ENCODE data around the gene SCYL1.

The SCYL1 gene

DNA sequence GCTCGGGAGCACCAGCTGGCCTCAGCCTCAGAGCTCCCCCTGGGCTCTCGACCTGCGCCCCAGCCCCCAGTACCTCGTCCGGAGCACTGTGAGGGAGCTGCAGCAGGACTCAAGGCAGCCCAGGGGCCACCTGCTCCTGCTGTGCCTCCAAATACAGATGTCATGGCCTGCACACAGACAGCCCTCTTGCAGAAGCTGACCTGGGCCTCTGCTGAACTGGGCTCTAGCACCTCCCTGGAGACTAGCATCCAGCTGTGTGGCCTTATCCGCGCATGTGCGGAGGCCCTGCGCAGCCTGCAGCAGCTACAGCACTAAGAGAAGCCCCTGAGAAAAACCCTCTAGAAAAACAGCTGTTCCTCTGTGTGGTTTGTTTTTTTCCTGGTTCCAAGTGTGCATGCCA, 46.5 kb downstream of the SCYL1 start:
- no peak for DNase-seq (ENCODE audit: low spot score)

DNA sequence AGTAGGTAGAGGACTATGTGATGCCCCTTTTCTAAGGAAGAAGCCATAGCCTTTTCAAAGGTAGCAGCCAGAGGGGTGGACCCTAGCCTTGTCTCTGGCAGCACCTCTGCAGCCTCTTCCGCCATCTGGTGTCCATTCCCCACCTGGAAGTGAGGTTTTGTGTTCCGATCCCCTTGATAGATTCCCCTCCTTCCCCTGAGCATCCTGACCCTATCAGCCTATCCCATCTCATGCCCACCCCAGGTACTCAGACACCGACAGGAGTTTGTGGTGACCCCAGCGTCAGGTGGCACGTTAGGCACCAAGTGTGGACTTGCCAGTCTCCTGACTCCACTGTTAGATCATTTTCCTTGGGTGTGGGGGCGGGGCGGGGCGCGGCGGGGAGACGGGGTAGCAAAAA, 47.1 kb downstream of the SCYL1 start:
- peak; percentile 77 for DNase-seq (ENCODE audit: low spot score)

DNA sequence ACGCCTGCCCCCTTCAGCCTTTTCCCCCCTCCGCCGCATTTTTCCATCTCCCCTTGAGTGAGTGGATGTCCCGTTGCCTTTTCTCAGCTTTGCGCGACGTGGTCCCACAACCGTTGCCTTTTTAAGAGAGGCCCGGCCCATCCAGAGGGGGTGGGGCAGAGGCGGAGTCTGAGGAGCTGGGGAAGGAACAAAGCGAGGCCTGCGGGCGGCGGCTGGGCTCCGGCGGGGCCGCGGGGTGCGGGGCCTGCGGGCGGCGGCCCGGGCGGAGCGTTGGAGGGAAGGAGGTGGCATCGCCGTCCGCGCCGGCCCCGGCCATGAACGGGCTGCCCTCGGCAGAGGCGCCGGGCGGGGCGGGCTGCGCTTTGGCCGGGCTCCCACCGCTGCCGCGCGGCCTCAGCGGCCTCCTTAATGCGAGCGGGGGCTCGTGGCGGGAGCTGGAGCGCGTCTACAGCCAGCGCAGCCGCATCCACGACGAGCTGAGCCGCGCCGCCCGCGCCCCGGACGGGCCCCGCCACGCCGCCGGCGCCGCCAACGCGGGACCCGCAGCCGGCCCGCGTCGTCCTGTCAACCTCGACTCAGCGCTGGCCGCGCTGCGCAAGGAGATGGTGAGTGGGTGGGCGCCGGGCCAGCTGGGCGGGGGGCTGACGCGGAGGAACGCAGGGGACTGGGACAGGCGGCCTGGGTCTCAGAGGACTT, 47.6 kb downstream of the SCYL1 start, which contains the start of gene FAM89B:
Gene FAM89B (plus strand): TSS at position 183 of the 696 bp plus-strand sequence. CDS start 132 bp downstream, at position 315.
- DNase-seq (ENCODE audit: low spot score): peak; percentile 92

DNA sequence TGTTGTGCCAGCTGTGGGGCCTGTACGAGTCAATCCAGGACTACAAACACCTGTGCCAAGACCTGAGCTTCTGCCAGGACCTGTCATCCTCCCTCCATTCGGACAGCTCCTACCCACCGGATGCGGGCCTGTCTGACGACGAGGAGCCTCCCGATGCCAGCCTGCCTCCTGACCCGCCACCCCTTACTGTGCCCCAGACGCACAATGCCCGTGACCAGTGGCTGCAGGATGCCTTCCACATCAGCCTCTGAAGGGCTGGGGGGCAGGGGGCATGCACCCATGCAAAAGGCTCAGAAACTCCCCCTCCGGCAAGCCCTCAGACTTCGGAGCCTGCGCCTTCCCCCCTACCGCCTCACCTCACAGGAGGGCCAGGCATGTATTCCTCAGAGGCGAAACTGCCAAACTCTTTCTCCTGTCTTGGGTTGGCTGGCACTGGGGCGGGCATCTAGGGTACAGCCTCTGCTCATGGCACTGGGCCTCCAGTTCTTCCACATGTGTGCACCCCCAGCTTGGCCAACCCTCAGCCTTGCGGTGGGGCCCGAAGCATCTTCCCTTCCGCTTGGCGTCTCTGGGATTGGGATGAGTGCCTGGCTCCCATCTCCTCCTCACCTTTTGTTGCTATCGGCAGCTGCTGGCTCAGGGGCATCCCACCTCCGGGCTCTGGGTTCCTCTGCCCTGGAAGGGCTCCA, 48.7 kb downstream of the SCYL1 start:
- DNase-seq (ENCODE audit: low spot score): no peak

DNA sequence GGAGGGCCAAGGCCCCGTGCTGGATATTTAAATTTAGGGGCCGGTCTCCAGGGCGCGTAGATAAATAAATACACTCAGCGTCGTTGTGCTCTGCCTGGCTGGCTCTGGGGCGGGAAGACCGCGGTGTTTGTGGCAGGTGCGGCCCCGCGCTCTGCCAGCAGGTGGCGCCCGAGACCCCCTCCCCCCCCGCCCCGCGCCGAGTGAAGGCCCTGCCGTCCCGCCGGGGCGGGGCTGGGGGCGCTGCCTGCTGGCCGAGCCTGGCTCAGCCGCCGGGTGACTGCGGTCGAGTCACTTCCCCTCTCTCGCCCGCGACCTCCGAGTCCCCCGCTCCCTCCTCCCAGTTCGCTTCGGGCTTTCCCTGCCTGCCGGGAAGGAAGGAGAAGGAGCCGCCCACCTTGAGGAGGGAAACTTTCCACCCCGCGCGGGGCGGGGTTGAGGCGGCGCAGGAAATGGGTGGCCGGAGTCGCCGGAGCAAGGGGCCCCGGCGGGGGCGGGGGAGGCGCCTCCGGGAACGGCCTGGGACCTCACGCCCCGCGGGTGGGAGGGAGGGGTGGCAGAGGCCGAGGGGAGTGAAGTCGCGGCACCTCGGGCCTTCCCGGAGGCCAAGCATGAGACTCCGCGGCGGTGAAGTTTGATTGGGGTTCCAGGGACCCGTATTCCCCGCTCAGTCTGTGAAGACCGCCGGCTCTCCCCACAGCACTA, 49.4 kb downstream of the SCYL1 start:
- DNase-seq (ENCODE audit: low spot score): peak; percentile 77

DNA sequence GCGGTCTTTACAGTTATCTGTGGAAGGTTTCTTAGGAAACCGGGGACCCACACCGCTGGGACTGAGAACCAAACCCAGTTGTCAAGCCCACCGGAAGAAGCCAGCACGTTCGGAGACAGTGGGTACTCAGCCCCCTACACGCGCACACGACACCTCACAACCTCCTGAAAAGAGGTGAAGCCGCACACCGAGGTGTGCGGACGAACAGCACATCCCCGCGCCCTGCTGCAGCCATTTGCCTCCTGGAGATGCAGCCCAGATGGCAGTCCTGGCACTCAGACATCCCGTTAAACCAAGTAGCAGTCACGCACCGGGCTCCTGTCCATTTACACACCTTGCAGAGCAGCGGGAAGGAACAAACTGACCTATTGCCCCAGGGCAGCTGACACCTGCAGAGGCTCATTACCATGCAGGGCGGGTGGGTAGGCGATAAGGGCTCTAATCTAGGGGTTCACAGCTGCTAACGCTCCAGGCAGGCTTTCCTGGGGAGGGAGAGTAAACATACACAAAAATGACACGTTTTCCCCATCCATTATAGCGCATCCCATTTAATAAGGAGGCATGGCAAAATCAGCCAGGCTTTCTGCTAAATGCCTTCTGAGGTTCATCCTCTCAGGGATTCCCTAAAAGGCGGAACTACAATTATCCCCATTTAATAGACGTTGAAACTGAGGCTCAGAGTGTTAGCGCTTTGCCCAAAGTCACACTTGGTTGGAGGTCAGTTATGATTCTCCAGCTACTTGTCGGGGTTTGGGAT, 50.1 kb downstream of the SCYL1 start:
- peak; percentile 87 for DNase-seq (ENCODE audit: low spot score)

DNA sequence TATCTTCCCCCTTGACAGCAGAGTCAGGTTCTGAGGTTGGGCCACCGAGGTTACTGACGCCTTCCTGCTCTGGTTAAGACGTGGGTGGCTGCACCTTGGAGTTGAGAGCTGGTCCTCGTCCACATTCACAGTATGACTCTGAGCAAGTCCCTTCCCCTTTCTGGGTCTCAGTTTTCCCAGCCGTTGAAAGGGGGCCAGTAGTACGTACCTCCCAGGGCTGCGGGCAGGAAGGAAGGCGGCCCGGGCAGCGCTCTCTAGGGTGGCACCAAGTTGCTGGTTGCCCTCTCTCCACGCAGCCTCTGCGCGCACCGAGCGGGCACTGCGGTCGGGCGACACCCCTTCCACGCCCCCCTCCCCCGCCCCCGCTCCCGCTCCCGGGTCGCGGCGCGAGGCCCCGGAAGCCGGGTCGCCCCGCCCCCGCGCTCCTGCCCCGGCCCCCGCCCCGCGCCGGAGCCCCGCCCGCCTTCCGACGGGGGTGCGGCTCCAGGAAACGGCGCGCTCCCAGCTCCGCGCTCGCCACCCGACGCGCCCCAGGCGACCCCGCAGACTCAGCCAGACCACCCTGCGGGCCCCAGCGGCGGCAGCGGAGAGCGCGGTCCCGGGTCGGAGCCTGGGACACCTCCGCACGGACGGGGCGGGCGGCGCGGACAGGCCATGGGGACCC, 50.8 kb downstream of the SCYL1 start, which contains the start of gene EHBP1L1:
Gene EHBP1L1 (plus strand): TSS at position 486 of the 664 bp plus-strand sequence. CDS start 250 bp downstream, outside the sequence.
- DNase-seq (ENCODE audit: low spot score): no peak

DNA sequence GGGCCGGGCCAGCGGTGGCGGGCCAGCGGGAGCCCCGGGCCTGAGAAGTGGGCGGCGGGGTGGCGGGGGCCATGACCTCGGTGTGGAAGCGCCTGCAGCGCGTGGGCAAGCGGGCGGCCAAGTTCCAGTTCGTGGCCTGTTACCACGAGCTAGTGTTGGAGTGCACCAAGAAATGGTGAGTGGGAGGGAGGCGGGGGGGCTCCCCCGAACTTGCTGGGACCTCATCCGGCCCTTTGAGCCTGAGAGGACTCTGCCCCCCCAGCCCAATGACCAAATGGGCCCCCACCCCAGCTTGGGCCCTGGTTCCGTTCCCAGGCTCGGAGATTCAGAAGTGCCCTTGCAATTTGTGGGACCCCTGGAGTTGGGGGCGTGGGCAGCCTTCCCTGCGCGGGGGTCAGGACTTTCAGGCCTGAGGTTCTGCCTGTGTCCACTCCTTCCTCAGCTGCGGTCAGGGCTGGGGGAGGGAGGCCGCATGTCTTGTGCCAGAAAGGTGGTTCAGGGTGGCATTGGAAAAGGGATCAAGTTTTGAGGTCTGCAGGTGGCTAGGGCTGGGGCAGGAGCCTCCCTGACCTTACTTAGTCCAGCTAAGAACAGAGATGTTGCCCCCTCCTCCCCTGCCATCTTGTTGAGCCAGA, 51.5 kb downstream of the SCYL1 start:
- no peak for DNase-seq (ENCODE audit: low spot score)

DNA sequence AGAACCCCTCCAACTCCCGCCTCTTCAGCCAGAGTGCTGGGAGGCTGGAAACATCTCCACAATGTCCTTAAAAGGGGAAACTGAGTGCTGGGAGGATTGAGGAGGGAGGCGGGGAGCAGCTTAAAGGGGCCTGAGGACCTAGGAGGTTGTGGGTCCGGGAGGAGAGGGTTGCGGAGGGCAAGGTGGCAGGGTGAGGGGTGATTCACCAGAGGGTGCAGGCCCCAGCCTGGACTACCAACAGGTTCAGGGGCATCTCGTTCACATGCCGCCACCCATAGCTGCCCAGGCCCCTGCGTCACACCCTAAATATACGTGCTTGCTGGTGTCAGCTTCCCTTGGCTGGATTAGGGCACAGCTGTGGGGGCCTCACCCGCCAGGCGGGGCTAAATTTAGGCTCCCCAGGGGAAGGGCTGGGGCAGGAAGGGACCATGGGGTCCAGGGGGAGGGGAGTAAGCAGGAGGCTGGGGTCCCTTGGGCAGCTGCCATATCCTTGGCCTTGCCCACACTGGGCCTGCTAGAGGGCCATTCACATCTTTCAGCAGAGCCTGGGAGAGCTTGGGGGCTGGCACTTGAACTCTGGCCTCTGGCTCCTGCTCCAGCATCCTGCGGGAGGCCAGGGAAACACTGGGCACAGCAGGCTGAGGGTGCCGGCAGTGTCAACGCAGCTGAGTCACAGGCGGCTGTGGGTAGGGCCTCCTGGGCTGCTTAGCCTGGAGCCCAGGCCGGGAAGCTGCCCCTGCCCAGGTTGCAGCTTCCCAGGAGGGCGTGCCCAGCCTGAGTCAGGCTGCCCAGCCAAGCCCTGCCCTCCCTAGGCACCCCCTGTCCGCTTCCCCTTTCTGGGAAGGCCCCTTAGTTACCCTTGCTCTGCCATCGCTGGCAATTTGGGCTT, 52.2 kb downstream of the SCYL1 start:
- no peak for DNase-seq (ENCODE audit: low spot score)

DNA sequence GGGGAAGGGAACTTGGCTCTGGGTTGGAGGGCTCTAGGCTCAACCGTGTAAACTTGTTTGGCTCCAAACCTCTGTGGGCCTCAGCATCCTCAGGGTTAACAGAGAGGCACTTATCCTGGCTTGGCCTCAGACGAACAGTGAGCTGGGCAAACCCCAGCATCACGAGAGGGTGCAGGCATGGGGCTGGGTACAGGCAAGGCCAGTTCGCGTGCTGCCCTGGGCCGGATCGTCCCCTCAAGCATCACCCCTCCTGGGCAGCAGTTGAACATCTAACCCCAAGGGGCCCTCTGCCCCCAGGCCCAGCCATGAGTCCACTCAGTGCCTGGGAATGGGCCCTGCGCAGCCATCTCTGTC, 52.9 kb downstream of the SCYL1 start:
- DNase-seq (ENCODE audit: low spot score): no peak

DNA sequence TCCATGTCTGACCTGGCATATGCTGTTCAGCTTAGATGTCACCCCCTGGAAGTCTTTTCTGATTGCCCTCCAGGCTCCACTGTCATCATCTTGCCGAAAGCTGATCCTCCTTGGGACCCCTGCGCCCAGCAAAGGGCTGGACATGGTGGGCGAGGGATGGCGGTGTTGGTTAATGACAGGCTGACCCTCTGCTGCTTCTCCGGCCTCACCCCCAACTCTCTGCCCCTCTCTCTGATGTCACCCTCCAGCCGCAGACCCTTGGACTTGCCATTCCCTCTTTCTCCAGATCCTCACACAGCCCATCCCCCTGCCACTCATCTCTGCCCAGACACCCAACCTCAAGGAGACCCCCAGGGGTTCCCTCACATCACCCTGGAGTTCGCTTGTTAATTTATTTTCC, 53.3 kb downstream of the SCYL1 start:
- no peak for DNase-seq (ENCODE audit: low spot score)

DNA sequence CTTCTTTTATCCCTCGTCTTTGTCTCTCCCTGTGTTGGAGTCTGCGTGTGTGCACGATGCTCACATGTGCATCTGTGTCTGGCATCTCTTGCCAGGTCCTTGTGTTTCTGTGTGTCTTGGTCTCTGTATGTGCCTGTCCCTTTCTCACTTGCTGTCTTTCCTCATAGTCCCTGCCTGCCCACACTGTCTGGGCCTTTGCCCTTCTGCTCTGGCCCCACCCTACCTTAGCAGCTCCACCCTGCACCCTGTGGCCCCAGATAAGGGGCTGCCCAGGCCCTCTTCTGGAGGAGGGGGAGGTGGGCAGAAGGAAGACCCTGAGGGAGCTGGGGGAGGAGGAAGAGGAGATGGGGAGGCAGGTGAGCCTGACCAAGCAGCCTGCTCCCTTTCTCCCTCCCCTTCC, 53.8 kb downstream of the SCYL1 start:
- no peak for DNase-seq (ENCODE audit: low spot score)

DNA sequence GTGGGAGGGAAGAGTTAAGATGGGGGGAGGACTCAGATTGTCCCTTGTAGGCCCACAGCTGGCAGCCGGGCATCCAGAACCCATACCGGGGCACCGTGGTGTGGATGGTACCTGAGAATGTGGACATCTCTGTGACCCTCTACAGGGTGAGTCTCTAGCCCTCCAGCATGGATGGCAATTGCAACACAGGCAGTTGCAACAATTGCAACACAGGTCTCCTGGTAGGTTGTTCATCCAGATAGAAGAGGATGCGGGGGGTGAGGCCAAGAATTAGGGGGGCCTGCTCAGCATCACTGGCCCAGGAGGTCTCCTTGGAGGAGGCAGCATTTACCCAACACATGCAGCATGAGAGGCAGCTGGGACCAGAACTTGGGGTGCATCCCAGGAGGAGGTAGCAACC, 54.4 kb downstream of the SCYL1 start:
- DNase-seq (ENCODE audit: low spot score): no peak

DNA sequence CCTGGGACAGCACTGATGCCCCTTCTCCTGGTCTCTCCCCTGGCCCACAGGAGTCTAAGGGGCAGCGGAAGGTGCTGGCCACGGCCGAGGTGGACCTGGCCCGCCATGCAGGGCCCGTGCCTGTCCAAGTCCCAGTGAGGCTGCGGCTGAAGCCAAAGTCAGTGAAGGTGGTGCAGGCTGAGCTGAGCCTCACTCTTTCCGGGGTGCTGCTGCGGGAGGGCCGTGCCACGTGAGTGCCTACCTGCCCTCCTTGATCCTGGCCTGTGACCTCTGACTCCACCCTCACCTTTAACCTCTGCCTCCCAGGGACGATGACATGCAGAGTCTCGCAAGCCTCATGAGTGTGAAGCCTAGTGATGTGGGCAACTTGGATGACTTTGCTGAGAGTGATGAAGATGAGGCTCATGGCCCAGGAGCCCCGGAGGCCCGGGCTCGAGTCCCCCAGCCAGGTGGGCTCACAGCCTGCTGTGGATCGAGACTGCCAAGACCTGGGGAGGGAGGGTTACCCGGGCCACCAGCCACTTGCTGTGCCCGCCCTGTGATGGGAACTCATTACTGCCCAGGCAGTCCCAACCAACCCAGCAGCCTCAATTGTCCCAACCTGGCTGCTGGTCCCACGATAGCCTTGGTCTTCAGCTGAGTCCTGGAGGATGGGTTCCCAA, 55.3 kb downstream of the SCYL1 start:
- no peak for DNase-seq (ENCODE audit: low spot score)

DNA sequence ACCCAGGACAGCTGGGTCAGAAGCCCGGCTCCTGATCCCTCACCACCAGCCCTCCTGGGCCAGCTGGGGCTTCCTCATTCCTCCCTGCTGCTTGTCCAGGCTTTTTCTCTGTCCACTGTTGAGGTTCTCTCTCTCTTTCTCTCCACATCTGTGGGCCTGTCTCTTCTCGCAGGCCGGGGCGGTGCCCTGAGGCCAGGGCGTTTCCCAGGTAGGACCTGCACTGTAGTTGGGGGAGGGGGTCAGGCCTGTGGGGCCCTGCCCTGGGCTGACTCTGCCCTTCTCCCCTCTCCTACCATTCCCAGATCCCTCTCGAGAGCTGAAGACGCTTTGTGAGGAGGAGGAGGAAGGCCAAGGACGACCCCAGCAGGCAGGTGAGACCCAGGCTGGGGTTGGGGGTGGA, 55.9 kb downstream of the SCYL1 start:
- no peak for DNase-seq (ENCODE audit: low spot score)

DNA sequence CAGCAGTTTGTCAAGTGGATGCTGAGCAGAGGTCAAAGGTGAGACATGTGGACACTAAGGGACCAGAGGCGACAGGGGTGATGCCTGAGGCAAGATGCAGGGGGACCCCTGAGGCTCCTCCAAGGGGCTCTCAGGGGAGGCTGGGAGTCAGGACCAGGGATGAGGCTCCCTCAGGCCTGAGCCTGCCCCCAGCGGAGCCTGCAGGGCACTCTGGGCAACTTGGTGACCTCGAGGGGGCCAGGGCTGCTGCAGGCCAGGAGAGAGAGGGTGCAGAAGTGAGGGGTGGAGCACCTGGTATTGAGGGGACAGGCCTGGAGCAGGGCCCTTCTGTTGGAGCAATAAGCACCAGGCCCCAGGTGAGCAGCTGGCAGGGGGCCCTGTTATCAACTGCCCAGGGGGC, 57.0 kb downstream of the SCYL1 start:
- DNase-seq (ENCODE audit: low spot score): no peak

DNA sequence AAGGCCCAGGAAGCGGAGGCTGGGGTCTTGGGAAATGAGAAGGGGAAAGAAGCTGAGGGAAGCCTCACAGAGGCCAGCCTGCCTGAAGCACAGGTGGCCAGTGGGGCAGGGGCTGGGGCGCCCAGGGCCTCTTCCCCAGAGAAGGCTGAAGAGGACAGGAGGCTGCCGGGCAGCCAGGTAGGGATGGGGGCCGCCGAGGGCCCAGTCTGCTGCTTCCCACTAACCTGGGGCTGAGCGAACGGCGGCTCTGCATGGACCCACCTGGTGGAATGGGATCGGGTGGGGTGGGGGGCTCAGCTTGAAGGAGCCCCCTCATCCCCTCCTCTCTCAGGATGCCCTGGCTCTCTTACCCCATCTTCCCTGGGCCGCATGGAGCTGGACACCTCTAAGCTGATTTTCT, 58.7 kb downstream of the SCYL1 start:
- DNase-seq (ENCODE audit: low spot score): no peak

DNA sequence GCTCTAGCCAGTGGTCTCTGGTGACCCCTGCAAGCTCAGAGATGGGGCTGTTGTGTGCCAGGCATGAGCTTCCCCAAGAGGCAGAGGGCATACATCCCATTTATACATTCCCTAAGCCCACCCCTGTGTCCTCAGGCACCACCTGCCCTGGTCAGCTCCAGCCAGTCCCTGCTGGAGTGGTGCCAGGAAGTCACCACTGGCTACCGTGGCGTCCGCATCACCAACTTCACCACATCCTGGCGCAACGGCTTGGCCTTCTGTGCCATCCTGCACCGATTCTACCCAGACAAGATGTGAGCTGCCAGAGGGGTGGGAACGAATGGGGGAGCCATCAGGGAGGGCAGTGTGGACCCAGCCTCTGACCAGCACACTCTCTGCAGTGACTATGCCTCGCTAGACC, 59.2 kb downstream of the SCYL1 start:
- no peak for DNase-seq (ENCODE audit: low spot score)

DNA sequence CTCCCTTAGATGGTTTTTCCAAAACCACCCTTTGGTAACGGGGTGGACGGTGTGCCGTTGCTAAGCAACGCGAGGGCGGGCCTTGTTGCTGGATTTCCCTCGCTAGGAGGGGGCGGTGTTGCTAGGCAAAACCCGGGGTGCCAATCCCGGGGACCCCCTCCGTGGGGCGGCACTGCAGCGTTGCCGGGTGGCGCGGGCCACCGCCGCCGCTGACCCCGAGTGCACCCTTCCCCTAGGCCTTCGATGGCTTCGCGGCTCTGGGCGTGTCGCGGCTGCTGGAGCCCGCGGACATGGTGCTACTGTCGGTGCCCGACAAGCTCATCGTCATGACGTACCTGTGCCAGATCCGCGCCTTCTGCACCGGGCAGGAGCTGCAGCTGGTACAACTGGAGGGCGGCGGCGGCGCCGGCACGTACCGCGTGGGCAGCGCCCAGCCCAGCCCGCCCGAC, 59.9 kb downstream of the SCYL1 start:
- DNase-seq (ENCODE audit: low spot score): peak; percentile 60

Data from cerebellar cortex (tissue), 1 donor.